IPS-18a (cell line): ENCODE results near the gene HCFC1R1.

Source experiments
- H3K27ac ChIP-seq: one replicate; pipeline ENCODE4 v1.5.1; 2013; ENCODE audit warnings: low read length
- H3K27me3 ChIP-seq: one replicate; pipeline ENCODE4 v1.6.1; 2013; ENCODE audit warnings: mild to moderate bottlenecking, low read length; ENCODE audit not compliant: control insufficient read depth, insufficient read depth
- H3K36me3 ChIP-seq: one replicate; pipeline ENCODE4 v1.6.1; 2013; ENCODE audit warnings: low read depth, low read length; ENCODE audit not compliant: control insufficient read depth
- H3K4me1 ChIP-seq: one replicate; pipeline ENCODE4 v1.6.1; 2013; ENCODE audit warnings: low read depth, low read length; ENCODE audit not compliant: control insufficient read depth
- H3K4me3 ChIP-seq: one replicate; pipeline ENCODE4 v1.5.1; 2013; ENCODE audit warnings: low read length
- H3K9ac ChIP-seq: one replicate; pipeline ENCODE4 v1.6.1; 2013; ENCODE audit warnings: mild to moderate bottlenecking, low read length, moderate library complexity
- H3K9me3 ChIP-seq: one replicate; pipeline ENCODE4 v1.6.1; 2013; ENCODE audit warnings: low read depth, low read length; ENCODE audit not compliant: control insufficient read depth

The HCFC1R1 gene

DNA sequence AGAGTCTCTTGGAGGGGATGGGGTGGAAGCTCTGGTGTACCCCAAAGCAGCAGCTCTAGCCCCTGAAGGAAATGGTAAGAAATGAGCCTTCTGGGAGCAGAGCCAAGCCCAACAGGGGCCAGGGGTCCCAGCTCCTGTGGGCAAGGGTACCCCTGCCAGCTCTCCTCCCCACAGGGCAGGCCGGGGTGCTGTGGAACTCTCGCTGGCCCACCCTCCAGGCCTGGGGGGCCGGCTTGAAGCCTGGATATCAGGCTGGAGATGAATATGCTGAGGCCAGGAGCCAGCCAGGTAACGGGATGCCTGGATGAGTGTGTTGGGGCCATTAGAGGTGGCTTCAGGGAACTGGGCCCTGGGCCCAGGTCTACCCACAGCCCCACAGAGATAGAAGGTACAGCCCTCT is 23.2 kb downstream of the HCFC1R1 start:
- Histone ChIP-seq H3K36me3 (no peaks in the 10 kb centered on the region), H3K4me3 (no peak overlapping the region), H3K27me3 (no peaks in the 10 kb centered on the region), H3K4me1 (peaks cover under 1% of the 10 kb centered on the region), H3K9me3 (no peaks in the 10 kb centered on the region), H3K27ac (no peak overlapping the region), H3K9ac (no peak overlapping the region)

DNA sequence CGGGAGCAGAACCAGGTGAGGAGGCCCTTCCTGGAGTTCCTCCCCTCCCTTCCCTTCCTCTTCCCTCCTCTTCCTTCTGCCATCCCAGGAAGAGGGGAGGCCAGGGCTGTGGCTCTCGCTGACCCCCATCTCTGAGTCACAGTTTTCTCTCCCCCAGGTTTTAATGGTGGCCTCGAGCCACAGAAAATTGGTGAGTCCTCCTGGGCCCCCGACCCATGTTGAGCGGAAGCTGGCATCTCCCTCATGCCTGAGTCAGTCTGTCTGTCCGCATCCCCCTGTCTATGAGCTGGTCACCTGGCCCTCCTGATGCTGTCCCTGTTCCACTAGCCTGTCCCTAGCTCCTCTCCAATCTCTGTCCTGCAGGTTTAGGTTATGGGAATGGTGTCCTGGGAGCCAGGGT is 23.8 kb downstream of the HCFC1R1 start:
- no peaks in the 10 kb centered on the region for H3K36me3 ChIP-seq
- H3K4me3 ChIP-seq = no peak overlapping the region
- H3K27ac ChIP-seq = no peak overlapping the region
- no peaks in the 10 kb centered on the region for H3K9me3 ChIP-seq
- H3K27me3 ChIP-seq = no peaks in the 10 kb centered on the region
- no peak overlapping the region for H3K9ac ChIP-seq
- no peaks in the 10 kb centered on the region for H3K4me1 ChIP-seq

DNA sequence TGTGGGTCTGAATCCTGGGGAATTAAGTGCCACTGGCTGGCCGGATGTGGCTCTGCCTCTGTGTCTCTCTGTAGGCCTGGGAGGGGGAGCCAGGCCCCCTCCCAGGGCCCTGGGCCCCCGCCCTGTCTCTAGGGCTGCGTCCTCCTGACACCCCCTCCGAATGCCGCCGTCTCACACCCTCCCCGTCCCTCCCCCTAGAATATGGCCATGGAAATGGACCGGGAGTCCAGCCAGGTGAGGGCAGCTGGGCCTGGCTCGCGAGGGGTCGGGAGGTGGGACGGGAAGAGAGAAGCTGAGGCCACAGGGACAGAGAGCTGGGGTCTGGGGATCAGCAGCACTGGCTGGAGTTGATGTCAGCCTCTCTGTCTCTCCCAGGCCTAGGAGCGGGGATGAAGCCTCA is 27.4 kb downstream of the HCFC1R1 start:
- no peaks in the 10 kb centered on the region for H3K27me3 ChIP-seq
- no peak overlapping the region for H3K9ac ChIP-seq
- no peaks in the 10 kb centered on the region for H3K36me3 ChIP-seq
- no peak overlapping the region for H3K27ac ChIP-seq
- no peaks in the 10 kb centered on the region for H3K4me1 ChIP-seq
- no peaks in the 10 kb centered on the region for H3K9me3 ChIP-seq
- no peak overlapping the region for H3K4me3 ChIP-seq

DNA sequence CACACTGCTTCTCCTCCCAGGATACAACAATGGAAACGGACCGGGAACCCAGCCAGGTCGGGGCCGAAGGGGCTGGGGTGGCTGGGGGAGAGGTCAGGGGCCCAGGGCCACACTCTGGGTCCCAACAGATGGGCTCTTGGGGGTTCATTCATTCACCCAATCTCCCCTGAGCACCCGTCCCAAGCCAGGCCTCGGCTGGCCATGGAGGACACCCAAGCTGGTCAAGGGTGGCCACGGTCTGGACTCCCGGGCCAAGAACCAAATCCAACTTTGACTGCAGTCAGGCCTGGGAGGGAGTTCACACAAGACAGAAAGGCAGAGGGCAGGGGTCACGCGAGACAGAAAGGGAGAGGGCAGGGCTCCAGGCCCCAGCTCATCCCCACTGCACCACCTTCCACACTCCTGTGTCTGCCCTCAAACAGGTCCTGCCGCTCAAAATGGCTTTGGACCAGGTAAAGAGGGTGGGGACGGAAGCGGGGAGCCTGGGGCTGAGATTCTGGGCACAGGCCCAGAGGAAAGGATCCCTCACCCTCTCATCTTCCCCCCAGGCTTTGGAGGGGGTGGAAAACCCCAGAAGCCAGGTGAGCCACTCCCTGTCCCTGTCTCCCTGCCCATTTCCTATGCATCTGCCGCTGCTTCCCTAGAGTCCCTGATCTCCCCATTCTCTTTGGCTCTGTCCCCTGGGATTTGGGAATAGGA is 31.2 kb downstream of the HCFC1R1 start:
- H3K9me3 ChIP-seq = no peaks in the 10 kb centered on the region

DNA sequence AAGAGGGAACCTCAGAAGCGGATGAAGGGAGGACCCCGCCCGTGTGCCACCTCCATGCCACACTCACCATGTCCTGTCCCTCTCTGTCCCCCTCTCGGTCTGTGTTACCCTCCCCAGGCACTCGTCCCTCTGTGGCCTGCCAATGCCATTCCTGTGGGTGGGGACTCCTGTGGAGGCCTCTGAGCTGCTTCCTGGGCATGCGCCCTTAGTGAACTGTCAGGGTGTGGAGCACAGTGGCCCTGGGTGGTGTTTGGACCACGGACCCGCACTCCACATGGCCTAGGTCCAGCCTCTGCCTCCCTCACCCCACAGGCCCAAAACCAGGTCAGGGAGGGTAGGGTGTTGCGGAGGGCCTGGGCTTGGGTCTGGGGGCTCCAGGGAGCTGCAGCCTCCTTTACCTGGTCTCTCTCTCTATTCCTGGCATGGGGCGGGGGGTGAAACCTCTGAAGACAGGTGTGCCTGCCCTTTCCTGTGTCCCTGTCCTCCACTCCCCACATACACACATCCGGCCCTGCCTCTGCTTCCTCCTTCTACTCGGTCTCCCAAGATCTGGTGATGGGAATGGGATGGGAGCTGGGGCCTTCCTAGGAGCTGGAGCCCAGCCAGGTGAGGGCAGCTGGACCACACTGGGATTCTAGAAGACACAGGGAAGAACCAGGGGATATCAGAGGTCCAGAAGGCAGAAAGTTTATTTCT is 32.0 kb downstream of the HCFC1R1 start:
- Histone ChIP-seq H3K9me3 (no peaks in the 10 kb centered on the region), H3K27ac (no peak overlapping the region), H3K36me3 (no peaks in the 10 kb centered on the region), H3K9ac (no peak overlapping the region), H3K27me3 (no peaks in the 10 kb centered on the region), H3K4me3 (no peak overlapping the region), H3K4me1 (peaks cover 8% of the 10 kb centered on the region)

More for the DNA sequence above, 31.2 kb downstream of the HCFC1R1 start:
- no peak overlapping the region for H3K4me3 ChIP-seq
- H3K27me3 ChIP-seq = no peaks in the 10 kb centered on the region
- no peaks in the 10 kb centered on the region for H3K36me3 ChIP-seq
- no peak overlapping the region for H3K9ac ChIP-seq
- H3K4me1 ChIP-seq = peaks cover 8% of the 10 kb centered on the region
- H3K27ac ChIP-seq = no peak overlapping the region

DNA sequence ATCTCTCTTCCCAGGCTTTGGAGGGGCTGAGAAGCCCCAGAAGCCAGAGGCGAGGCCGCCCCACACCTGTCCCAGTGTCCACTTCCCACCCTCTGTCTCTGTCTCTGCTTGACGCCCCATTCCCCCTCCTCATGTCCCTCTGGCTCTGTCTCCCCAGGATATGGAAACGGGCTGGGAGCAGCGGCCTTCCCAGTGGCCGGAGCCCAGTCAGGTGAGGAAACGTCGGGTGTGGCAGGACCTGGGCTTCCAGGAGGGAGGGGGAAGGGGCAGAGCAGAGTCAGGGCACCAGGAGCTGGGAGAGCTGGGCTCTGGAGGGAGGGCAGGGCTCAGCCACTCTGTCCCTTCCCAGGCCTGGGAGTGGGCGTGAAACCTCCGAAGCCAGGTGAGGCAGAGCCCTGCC is 32.9 kb downstream of the HCFC1R1 start:
- Histone ChIP-seq H3K27me3 (no peaks in the 10 kb centered on the region), H3K36me3 (no peaks in the 10 kb centered on the region), H3K9me3 (no peaks in the 10 kb centered on the region), H3K4me3 (no peak overlapping the region), H3K4me1 (peaks cover 8% of the 10 kb centered on the region), H3K9ac (no peak overlapping the region), H3K27ac (no peak overlapping the region)

DNA sequence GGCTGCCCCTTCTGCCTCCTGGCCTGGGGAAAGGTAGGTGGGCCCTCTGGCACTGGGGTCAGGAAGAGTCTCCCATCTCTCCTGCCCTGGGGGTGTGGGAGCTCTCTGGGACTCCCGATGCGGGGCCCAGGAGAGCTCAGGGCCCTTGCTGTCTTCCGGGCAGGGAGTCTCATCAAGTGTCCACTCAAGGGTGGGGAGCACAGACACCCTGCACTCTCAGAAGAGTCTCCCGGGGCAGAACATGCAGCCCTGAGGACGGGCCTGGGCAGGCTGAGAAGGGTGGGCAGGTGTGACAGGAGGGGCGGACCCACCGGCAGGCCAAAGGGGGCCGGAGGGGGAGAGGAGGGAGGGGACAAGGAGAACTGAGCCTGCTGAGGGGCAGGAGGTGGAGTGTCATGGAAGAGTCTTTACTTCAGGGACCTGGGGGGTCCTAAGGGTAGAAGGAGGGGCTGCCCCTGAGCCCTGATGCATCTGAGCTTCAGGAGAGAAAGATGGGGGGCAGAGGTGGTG is 35.1 kb downstream of the HCFC1R1 start:
- Histone ChIP-seq H3K4me3 (no peak overlapping the region), H3K36me3 (no peaks in the 10 kb centered on the region), H3K27me3 (no peaks in the 10 kb centered on the region), H3K9ac (no peak overlapping the region), H3K9me3 (no peaks in the 10 kb centered on the region), H3K27ac (no peak overlapping the region), H3K4me1 (peaks cover 8% of the 10 kb centered on the region)

DNA sequence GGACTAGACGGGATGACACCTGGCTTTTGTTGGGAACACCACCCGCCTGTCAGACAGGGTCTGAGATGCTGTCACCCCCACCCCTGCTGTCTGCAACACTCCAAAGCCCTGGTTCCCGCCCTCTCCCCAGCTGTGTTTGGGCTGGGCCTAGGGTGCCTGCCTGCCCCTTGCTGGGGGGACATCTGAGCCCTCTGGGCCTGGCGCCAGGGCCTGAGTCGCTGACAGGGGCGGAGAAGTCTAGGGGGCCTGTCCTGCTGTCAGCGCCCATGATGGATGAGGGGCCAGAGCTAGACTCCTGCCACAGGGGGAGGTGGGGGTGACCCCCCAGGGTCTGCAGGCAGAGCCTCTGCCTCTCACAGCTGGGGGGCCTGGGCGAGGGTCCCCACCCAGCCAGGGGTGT is 35.9 kb downstream of the HCFC1R1 start:
- H3K27me3 ChIP-seq = no peaks in the 10 kb centered on the region
- H3K4me1 ChIP-seq = peaks cover 8% of the 10 kb centered on the region
- H3K27ac ChIP-seq = no peak overlapping the region
- no peaks in the 10 kb centered on the region for H3K9me3 ChIP-seq
- H3K9ac ChIP-seq = no peak overlapping the region
- H3K4me3 ChIP-seq = no peak overlapping the region
- no peaks in the 10 kb centered on the region for H3K36me3 ChIP-seq

DNA sequence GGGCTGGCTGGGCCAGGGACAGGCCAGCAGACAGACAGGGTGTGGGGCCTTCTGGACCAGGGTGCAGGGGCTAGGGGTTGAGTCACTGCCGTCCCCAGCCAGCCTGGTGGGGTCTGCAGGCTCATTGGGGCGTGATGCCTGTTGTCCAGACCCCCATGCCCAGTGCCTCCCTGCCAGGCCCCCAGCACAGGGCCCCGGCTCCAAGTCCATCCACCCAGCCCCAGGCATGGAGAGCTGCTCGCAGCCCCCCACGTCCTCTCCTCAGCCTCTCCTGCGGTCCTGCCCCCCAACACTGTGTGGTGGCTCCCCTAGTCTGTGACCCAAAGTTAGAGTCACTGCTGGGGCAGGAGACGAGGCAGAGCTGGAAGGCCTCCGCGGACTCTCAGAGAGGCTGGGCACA is 36.5 kb downstream of the HCFC1R1 start:
- Histone ChIP-seq H3K9me3 (no peaks in the 10 kb centered on the region), H3K27ac (no peak overlapping the region), H3K36me3 (no peaks in the 10 kb centered on the region), H3K9ac (no peak overlapping the region), H3K4me1 (peaks cover 10% of the 10 kb centered on the region), H3K27me3 (no peaks in the 10 kb centered on the region), H3K4me3 (no peak overlapping the region)

DNA sequence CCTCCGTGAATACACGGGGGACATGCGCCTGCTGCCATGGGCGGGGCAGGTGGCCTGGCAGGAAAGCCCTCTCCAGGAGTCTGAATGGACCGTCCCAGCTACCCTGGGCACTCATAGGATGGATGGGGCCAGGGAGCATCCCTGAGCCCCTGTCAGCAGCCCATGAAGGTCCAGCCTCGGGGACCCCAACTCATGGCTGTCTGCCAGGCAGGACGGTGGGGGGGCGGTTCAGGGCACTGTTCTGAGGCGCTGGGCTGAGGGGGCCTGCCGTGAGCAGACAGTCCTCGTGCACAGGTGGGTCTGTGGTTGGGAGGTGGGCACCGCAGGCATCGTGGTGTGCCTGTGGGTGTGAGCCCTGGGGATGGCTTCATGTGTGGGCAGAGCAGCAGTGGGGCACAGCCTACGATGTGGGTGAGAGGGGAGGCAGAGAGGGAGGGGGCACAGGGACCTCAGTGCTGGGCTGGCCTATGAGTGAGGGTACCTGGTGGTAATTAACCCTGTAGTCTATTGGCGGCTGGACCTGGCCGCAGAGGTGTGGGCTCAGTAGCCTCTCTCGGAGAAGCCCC is 37.0 kb downstream of the HCFC1R1 start:
- Histone ChIP-seq H3K27me3 (no peaks in the 10 kb centered on the region), H3K9ac (no peak overlapping the region), H3K4me1 (peaks cover 16% of the 10 kb centered on the region)

DNA sequence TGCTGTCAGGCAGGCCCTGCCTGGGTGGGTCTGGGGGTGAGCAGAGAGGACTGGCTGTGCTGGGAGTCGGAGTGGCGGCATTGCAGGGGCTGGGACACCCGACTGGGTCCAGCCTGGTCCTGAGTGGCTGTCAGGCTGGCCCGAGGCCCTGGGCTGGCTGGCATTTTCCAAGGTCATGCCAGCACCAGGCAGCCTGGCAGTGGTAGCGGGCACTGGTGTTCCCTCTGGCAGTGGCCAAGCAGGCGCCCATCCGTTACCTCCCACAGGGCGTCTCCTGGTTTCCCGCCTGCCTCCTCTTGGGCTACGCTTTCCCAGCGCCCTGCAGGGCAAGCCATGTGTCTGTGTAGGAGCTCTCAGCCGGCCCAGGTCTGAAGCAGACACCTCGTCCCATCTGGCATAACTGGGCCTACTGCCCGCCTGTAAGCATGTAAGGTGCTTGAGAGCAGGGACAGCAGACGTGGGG is 37.8 kb downstream of the HCFC1R1 start:
- no peak overlapping the region for H3K27ac ChIP-seq
- H3K9me3 ChIP-seq = no peaks in the 10 kb centered on the region
- H3K36me3 ChIP-seq = no peaks in the 10 kb centered on the region
- H3K4me1 ChIP-seq = peaks cover 21% of the 10 kb centered on the region
- H3K4me3 ChIP-seq = no peak overlapping the region
- no peaks in the 10 kb centered on the region for H3K27me3 ChIP-seq
- H3K9ac ChIP-seq = no peak overlapping the region

More for the DNA sequence above, 37.0 kb downstream of the HCFC1R1 start:
- H3K36me3 ChIP-seq = no peaks in the 10 kb centered on the region
- no peak overlapping the region for H3K27ac ChIP-seq
- H3K4me3 ChIP-seq = no peak overlapping the region
- no peaks in the 10 kb centered on the region for H3K9me3 ChIP-seq
